NCI-H510A treated with DMSO at 0.1 percent for 48 hours (cell line): ENCODE data around the gene PIN4.
"Not testable (repeated sequence)": the region's sequence is repeated elsewhere in the genome, so short reads cannot be mapped to it uniquely, and the experiment has no call there.

Experiments used
- DNase-seq: peaks from one replicate; lab custom pipeline; 2025; lab: John Stamatoyannopoulos, UW

PIN4 gene

DNA sequence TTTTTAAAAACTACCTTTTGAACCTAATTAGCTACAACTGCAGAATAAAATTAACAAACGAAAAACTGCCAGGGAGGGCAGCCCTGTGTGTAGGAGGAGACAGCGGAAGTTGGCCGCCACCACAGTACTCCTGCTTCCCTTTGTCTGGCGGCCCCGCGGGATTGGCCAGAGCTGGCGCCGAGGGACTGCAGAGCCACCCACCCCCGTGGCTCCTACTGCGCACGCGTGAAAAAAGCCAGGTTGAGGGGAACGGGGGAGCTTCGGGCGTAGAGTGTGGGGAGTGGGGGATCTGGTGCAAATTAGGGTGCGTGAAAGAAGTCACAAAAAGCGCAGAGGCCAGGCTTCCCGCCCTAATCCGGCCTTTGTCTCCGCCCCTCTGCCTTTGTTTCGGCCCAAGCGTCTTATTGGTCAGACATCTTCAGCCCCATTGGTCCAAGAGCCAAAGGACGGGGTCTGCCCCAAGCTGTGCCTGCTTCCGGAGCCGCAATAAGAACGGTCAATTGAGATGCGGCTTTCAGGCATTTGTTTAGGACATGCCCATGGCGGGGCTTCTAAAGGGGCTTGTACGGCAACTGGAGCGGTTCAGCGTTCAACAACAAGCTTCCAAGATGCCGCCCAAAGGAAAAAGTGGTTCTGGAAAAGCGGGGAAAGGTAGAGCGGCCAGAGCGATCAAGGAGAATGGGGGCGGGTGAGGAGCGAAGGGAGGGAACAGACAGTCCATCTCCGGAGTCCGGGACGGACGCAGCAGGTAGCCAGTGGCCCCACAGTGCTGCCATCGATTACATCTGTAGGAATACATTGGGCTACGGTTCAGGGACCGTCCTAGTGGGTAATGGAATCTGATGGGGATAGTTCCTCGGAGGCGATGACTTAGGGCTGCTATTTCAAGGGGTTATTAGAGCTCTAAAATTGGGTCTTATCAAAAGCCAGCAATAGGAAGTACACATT, at the start of gene PIN4:
Gene PIN4, plus strand, starts transcription at position 580 of the 948 bp plus-strand sequence. Its CDS starts 29 bp downstream, at position 609.
- peak; percentile 89 for DNase-seq

DNA sequence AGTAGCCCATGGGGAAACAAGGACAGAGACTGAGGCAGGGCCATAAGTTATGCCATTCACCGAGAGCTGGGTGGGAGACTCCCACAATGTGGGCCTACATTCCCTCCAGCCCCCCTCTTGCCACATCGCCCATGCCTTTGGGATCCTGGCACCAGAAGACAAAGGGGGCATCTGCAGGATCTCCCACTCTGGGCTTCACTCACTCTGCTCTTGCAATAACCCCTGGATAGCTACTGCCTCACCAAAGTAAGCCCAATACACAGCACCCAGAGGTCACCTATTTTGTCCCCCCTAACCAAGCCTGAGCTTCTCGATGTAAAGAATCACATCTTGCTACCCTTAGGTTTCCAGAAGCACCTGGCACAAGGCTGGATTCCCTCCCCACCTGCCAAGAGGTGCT, 49.1 kb upstream of the PIN4 start:
- no peak for DNase-seq

DNA sequence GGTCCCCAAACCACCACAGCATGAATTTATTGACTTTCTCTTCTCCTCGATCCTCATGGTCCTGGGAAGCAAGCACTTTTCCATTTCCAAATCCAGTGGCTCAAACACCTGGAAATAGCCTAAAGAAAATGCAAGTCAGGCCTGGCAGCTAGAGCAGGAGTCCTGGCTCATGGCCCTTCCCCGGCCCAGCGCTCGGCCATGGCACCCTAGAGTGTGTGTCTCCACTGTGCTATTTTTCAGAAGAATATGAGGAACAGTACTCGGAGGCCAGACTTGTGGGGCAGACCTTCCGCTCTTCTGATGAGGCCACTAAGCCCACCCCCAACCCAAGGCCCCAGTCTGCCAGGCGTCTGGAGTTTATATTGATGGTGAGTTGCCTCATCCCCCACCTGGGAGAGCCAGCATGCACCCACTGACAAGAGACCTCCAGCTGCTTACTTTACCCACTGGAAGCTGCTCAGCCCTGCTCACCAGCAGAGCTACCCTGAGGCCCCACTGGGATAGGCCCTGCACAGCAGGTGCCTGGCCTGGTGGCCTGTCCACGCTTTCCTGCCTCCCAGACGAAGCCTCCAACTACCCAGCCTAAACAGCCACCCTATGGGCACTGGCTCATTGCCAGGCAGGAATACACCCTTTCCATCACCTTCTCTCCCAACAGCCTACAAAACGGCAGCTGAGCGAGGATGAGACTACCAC, 47.6 kb upstream of the PIN4 start:
- DNase-seq: no peak

DNA sequence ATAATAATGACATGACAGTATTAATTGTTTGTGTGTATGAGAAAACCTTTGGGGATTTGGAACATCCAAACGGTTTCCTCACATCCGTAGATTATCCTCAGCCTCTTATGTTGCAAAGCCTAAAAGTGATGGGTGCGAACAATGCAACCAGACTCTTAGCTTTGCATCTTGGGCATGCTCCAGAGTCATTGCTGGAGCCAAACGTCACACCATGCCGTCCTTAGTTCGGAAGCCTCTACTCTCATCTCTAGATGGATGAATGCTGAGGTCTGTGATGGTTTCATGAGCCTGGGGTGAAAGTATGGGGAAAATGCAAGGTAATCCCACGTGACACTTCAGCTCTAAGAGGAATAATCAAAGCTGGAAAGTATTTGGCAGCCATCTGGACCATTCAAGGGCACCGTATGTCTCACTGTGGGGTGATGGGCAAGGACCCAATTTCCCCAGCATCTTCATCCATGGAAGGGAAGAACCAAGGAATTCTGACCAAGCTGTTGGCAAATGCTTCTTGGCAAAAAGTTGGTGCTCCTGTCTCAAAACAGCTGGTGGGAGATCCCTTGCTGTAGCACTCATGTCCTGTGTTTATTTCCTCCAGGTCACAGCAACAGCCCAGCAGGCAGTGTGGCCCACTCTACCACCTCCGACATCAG, 43.6 kb upstream of the PIN4 start:
- DNase-seq: no peak

DNA sequence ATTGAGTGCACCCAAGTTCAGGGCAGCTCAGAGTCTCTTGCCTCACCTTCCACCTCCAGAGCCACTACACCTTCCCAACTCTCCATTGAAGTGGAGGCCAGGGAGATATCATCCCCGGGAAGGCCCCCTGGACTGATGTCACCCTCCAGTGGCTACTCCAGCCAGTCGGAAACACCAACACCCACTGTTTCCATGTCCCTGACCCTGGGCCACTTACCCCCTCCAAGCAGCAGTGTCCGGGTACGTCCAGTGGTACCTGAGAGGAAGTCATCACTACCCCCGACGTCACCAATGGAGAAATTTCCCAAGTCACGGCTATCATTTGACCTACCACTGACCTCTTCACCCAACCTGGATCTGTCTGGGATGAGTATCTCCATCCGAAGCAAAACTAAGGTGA, 42.0 kb upstream of the PIN4 start:
- no peak for DNase-seq

DNA sequence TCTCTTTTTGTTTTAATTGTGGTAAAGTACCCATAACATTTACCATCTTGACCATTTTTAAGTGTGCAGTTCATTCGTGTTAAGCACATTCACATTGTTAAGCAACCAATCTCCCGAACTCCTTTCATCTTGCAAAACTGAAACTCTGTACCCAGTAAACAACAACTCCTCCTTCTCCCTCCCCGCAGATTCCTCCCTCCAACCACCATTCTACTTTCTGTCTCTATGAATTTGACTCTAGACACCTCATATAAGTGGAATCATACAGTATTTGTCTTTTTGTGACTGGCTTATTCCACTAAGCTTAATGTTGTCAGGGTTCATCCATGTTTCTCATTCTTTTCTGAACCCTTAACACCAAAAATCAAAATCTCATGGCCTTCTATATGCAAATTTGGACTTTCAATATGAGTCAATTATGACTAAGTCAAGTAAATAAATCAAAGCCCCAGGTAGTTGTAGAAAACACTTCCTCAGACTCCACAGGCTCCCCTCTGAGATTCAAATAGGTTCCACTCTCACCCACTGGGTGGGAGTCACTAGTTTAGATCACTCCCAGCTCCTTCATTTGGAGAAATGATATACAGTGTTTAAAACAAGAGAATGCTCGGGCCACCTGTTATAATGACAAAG, 40.1 kb upstream of the PIN4 start:
- DNase-seq: no peak

DNA sequence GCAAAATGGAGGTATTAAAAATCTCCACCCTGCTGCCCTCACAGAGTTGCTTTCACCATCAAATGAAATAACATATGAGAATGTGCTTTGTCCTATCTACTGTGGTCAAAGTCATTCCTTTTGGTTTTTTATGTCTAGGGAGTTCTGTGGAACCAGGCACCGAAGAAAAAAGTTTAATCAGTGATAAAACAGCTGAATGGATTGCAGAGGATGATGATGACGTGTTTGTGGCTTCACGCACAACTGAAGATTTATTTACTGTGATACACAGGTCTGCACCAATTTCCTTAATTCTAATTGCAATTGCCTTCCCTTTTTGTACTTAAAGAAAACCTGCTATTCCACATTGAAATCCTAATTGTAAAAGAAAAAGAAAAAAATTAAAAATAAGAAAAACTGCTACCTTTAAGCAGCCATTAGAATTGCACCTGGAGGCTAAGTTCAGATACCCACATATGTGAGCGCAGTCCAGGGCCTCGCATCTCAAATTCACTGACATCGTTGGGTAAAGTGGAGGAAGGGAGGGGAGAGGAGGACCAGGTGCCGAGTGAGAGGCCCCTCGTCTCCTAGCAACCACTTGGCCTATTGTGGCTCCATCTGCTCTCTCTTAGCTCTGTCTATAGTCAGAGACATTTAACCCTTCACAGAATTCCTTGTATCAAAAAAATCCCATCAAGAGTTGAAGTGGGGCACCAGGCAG, 39.3 kb upstream of the PIN4 start:
- peak; percentile 93 for DNase-seq

DNA sequence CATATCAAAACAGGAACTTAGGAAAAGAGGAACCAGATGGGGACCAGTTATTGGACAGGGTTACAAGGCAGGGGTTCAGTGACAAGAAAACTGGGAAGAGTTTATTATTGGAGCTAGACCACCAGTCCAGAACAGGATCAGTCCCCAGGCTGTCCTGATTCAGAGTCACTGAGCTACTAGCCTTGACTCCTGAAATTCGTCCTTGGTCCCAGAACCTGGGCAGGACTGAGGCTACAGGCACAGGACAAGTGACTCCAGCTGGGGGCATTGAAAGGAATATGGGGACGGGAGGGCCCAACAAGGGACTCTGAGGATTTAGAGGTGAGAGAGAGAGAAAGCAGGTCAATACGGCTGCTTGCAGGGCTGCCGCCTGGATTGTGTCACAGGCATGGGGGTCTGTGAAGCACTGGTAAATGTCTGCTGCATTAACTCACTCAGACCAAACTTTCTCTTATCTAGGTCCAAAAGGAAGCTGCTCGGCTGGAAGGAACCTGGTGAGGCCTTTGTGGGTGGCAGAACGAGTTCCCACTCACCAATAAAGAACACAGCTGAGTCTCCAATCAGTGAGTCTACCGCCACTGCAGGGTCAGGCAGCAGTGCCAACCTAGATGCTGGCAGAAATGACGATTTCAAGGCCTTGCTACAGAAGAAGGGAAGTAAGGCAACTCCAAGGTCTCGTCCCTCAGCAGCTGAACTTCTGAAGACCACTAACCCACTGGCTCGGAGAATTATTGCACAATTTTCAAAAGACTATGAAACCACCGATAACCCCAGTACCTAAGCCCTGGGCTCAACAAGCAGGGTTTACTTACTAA, 38.6 kb upstream of the PIN4 start:
- no peak for DNase-seq

DNA sequence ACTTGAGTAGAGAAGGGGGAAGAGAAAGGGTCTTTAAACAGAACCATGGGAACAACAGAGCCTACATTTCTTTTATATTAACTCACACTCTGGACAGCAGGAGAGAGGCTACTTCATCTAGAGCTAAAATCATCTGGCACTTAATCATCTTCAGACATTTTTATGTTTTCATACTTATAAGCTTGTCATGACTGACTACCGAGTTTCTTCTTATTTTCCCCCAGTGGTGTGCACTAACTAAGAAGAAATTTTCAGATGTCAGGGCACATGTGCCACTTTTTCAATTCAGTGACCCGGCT, 38.0 kb upstream of the PIN4 start:
- DNase-seq: no peak

DNA sequence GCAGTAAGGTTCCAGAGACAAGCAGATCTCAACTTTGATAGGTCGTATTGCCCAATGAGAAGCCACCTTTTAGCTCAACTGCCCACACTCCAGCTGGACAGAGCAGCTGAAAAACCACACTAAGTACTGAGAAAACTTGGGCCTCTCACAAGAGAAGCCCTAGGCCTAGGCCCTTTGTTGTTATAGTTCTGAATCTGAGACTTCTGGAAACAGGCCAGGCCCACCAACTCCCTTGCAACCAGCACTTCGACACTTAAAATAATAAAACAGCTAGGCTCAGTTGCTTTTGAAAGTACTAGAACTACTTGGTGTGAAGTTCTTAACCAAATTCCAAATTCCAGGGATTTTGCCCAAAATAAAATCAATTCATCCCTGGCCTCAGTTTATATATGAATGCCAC, 36.4 kb upstream of the PIN4 start:
- no peak for DNase-seq

DNA sequence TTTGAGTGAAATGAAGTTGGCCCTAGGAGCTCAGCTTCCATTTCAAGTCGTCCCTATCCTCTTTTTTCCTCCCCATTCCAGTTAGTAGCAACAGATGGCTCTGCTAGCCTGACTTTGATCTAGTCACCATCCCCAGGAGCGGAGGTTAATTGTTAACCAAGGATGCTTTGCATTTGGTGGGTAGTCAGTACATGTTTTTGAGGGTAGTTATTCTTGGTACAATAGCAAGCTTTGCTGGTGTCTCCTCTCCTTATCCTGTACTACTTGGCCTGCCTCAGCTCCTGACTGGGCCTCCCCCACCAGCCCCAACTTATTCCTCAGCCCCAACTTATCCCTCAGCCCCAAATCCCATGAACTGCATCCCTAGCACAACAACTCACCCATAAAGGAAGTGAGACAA, 35.0 kb upstream of the PIN4 start:
- no peak for DNase-seq

DNA sequence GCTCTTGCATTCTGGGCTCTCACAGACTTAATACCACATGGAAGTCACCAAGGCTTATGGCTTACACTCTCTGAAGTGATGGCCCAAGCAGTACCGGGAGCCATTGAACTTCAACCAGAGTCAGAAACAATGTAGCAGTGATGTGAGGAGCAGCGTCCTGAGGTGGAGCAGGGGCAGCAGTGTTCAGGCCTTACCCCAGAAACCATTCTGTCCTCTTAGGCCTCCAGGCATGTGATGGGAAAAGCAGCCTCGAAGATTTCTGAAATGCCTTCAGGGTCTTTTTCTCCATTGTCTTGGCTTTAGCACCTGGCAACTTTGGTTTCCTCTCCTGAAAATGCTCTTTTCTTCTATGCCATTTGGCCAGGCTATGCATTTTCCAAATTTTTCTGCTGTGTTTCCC, 22.8 kb upstream of the PIN4 start:
- DNase-seq: no peak

DNA sequence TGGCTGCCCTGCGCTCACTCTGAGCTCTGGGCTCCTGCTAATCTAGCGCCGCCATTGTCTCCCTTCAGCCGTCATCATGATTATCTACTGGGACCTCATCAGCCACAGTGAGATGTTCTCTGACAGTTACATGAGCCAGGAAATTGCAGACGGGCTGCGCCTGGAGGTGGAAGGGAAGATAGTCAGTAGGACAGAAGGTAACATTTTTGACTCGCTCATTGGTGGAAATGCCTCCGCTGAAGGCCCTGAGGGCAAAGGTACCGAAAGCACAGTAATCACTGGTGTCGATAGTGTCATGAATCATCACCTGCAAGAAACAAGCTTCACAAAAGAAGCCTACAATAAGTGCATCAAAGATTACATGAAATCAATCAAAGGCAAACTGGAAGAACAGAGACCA, 21.8 kb upstream of the PIN4 start:
- DNase-seq: no peak

DNA sequence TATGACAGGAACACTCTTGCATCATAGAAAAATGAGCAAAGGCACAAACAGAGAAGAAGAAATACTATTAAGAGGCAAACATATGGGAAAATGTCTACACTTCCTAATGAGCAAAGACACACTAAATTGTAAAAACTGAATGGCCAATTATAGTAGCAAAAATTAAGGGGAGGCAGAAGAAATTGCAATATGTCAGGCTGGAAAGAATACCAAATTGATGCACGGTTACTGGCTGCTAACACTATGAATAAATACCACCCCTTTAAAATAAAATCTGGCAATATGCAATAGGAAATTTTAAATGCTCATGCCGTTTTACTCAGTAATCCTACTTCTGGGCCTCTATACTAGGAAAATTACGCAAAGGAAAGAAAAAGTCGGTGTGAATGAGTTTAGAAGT, 16.0 kb upstream of the PIN4 start:
- no peak for DNase-seq

DNA sequence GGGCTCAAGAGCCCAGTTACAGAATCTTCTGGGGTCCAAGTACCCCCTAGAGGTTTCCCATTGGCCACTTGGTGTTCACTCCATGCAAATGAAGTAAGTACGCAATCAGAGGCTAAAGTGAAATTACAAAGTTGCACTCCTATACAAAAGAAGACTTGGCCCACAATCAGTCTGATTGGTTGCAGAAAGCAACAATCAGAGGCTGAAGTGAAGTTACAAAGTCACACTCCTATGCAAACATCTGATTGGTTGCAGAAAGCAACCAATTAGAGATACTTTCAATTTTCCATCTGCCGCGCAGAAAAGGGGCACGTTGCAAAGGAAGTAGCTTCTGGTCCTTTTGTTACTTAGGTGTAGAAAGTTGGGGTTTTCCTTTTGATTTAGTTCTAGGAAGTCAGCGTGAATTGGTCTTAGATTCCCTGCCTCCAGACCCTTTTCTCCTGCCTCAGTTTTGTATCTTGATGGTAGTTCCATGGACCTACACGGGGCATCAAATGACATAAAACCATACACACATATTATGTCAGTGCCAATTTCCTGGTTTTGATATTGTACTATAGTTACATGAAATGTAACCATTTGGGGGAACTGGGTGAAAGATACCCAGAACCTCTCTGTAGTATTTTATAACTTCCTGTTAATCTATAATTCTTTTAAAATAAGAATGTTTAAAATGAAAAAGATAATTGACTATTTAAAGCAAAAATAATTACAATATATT, 12.4 kb upstream of the PIN4 start:
- DNase-seq: no peak

DNA sequence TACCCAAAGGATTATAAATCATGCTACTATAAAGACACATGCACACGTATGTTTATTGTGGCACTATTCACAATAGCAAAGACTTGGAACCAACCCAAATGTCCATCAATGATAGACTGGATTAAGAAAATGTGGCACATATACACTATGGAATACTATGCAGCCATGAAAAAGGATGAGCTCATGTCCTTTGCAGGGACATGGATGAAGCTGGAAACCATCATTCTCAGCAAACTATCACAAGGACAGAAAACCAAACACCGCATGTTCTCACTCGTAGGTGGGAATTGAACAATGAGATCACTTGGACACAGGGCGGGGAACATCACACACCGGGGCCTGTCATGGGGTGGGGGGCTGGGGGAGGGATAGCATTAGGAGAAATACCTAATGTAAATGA, 5.3 kb upstream of the PIN4 start:
- DNase-seq: not testable (repeated sequence)

DNA sequence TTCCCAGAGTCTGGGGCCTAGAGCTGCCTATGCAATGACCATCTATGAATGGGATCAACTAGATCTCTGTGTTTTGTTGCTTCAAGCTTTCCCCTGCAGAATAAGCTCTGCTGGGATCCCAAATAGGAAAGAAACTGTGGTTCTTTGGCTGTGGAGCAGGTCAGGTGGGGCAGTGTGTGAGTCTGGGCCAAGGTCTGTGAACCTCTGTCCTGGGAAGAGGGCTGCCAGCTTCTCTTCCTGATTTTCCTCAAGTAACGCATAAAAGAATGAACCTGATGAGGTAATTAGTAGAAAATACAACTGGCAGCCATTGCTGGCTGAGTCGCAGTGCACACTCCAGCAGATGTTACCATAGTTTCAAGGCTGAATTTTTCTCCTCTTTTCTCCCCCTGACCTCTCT, 4.6 kb upstream of the PIN4 start:
- DNase-seq: no peak

DNA sequence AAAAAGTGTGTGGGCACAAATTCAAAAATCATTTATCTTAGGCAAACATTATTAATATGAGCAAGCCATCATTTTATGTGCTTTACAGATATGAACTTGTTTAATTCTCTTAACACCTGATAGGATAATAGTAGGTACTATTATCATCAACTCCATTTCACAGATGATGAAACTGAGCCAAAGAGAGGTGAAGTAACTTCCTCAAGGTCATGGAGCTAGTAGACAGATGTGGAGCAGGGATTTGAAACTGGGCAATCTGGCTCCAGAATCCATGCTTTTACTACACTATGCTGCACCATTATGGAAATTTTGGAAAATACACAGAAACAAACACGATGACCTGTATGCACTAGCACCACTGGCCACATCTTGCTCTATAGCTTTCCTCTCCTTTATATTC, 1.0 kb upstream of the PIN4 start:
- DNase-seq: no peak

DNA sequence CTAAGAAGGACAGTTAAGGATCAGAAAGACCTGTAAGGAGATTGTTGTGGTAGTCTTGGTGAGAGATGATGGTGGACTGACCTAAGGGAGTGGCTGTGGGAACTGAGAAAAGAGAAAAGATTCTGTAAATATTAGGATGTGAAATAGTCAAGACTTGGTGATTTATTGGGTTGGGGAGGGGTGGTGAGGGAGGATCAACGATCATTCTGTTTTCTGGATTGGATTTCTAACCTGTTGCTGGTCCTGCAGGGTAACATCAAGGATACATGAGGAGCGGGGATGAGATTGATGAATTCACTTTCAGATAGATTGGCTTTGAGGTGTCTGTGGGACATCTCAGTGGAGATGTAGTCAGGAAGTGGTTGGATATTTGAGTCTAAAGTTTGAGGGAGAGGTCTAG, 1.4 kb downstream of the PIN4 start:
- DNase-seq: no peak

DNA sequence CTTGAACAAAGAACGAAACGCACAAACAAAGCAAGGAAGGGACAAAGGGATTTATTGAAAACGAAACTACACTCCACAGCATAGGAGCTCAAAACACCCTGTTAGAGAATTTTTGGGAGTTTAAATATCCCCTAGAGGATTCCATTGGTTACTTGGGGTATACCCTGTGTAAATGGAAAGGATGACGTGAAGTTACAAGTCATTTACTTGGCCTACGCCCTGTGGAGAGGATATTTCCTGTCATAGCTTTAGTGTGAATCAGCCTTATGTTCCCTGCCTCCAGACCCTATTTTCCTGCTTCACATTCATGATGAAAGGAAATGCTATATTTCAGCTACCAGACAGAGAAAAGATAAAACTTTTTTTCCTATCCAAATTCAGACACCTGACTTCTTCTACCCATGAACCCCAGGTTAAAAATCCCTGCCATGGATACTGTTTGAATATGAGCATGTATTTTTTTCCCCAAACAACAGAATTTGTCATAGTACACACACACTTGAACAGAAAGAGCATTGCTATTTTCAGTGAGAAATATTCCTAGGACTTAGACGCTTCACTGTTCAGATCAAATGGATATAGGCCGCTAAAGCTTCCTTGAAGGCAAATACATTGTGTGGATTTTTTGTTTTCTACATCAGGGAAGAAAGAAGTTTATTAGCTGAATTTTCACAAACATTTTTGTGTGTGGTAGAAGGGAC, 20.4 kb downstream of the PIN4 start:
- DNase-seq: no peak
